Kidney (tissue), 14 donors: Measurements from ENCODE around the gene GRB7. TPM values are rescaled to one million over a fixed set of nuclear protein-coding genes. Genes with fewer than 3 reads are reported as not detected.

Experiments
- DNase-seq, 5 donors: peaks; one replicate each; pipeline ENCODE4 v3.0.0-alpha.2; 2013 to 2020
- FAIRE-seq: peaks from 2 replicates; lab custom pipeline; 2012; peaks lifted over from hg19 to GRCh38; lab: Jason Lieb, UNC
- H3K27ac ChIP-seq, 2 donors: one replicate each; pipeline ENCODE4 v1.7.0; 2013; ENCODE audit warnings: low read depth in 2 of 2, low read length in 2 of 2, inconsistent platforms in 1 of 2
- H3K27me3 ChIP-seq: one replicate; pipeline ENCODE4 v1.7.1; 2013; ENCODE audit warnings: low read length, inconsistent platforms; ENCODE audit not compliant: control insufficient read depth, insufficient read depth
- H3K36me3 ChIP-seq, 3 donors: one replicate each; pipeline versions ENCODE4 v1.7.0 to v1.7.1; 2013; ENCODE audit warnings: low read length in 3 of 3, control low read depth in 1 of 3, inconsistent platforms in 1 of 3; ENCODE audit not compliant: insufficient read depth in 3 of 3, control insufficient read depth in 2 of 3
- H3K4me1 ChIP-seq, 3 donors: one replicate each; pipeline versions ENCODE4 v1.7.0 to v1.7.1; 2013; ENCODE audit warnings: low read length in 3 of 3, inconsistent platforms in 1 of 3, low read depth in 1 of 3; ENCODE audit not compliant: control insufficient read depth in 2 of 3, insufficient read depth in 2 of 3
- H3K4me3 ChIP-seq, 3 donors: one replicate each; pipeline versions ENCODE4 v1.7.0 to v1.8.1; 2013; ENCODE audit warnings: low read length in 3 of 3, control low read depth in 1 of 3, inconsistent platforms in 1 of 3
- H3K9ac ChIP-seq, 3 donors: one replicate each; pipeline versions ENCODE4 v1.7.0 to v1.7.1; 2013; ENCODE audit warnings: low read length in 3 of 3, control low read depth in 1 of 3, inconsistent platforms in 1 of 3
- H3K9me3 ChIP-seq, 3 donors: one replicate each; pipeline versions ENCODE4 v1.7.0 to v1.7.1; 2013; ENCODE audit warnings: low read length in 3 of 3, control low read depth in 1 of 3, inconsistent platforms in 1 of 3; ENCODE audit not compliant: control insufficient read depth in 2 of 3, insufficient read depth in 1 of 3
- CTCF ChIP-seq: IDR thresholded peaks from 3 replicates; pipeline ENCODE4 v1.5.1; 2012; ENCODE audit warnings: mild to moderate bottlenecking, moderate library complexity, borderline replicate concordance; ENCODE audit not compliant: insufficient read depth; ENCODE audit errors: extremely low read depth
- intact Hi-C: fragments of 100-400 bp; cut with DNase I; formaldehyde crosslinking; loops from one replicate; pipeline ENCODE4 v1.11.1; 2022
- polyA plus RNA-seq: library from polyadenylated mRNA; stranded (reverse); fragments of 350-450 nt; fragmentation: Illumina TruSeq; extraction: RNeasy Lipid Tissue Mini Kit (QIAGEN cat#74804); gene quantifications from one replicate; pipeline ENCODE4 v1.2.3, GENCODE V29; 2014; ENCODE audit warnings: low read depth, low replicate concordance; ENCODE audit not compliant: insufficient read depth
- total RNA-seq: library from RNA; stranded (reverse); fragmentation: NEBNext Ultra II Directional; extraction: Animal tissue kit (Norgen Biotek cat#: 25700); gene quantifications from one replicate; pipeline ENCODE4 v1.2.1, GENCODE V29; 2021
- donor health status: control.
- donor health status: control.
- donor health status: control.
- donor health status: control.
- donor health status: control.
- donor health status: DM: yes; HTN: yes; CAD: no.
- donor health status: Normal renal cell carcinoma (clear cell type).

Gene GRB7
- total and polyA plus RNA-seq, 2 donors from 2014 or later = 20.9 to 72.5 TPM

- no peaks in the 10 kb centered on the region for H3K9me3 ChIP-seq
- FAIRE-seq (no peak), DNase-seq (no peak)
- TF ChIP-seq CTCF = no peak
- H3K4me3 ChIP-seq = no peak overlapping the region
- intact Hi-C loops = no loop called here
- no peak overlapping the region for H3K9ac ChIP-seq
- H3K36me3 ChIP-seq = no peaks in the 10 kb centered on the region
- H3K27ac ChIP-seq = no peak overlapping the region
- no peaks in the 10 kb centered on the region for H3K27me3 ChIP-seq
- H3K4me1 ChIP-seq = no peaks in the 10 kb centered on the region
Measured at GRCh38 chr17:39775031-39775430, 37.3 kb downstream of the GRB7 start.

- Histone ChIP-seq H3K36me3 (no peaks in the 10 kb centered on the region), H3K9ac (no peak overlapping the region), H3K27me3 (no peaks in the 10 kb centered on the region), H3K9me3 (no peaks in the 10 kb centered on the region), H3K27ac (no peak overlapping the region), H3K4me3 (no peak overlapping the region), H3K4me1 (no peaks in the 10 kb centered on the region)
- DNase-seq (no peak), FAIRE-seq (no peak)
- intact Hi-C loops = no loop called here
- no peak for TF ChIP-seq CTCF
Measured at GRCh38 chr17:39776252-39776651, 38.5 kb downstream of the GRB7 start.

GRCh38 chr17:39777534-39778365, 40.0 kb downstream of the GRB7 start:
- FAIRE-seq (no peak), DNase-seq (no peak)
- Histone ChIP-seq H3K9ac (no peak overlapping the region), H3K4me3 (no peak overlapping the region), H3K4me1 (no peaks in the 10 kb centered on the region), H3K9me3 (no peaks in the 10 kb centered on the region), H3K27ac (no peak overlapping the region), H3K36me3 (no peaks in the 10 kb centered on the region), H3K27me3 (no peaks in the 10 kb centered on the region)
- intact Hi-C loops = no loop called here
- TF ChIP-seq CTCF = no peak
